ENCODE results near the gene NFATC2IP. TPM values are rescaled to one million over a fixed set of nuclear protein-coding genes. Genes with fewer than 3 reads are reported as not detected.

The NFATC2IP gene
- total and polyA plus RNA-seq, 2 of the 4 experiments (the other 2 are of a cell fraction), result 10.0 to 29.1 TPM

DNA sequence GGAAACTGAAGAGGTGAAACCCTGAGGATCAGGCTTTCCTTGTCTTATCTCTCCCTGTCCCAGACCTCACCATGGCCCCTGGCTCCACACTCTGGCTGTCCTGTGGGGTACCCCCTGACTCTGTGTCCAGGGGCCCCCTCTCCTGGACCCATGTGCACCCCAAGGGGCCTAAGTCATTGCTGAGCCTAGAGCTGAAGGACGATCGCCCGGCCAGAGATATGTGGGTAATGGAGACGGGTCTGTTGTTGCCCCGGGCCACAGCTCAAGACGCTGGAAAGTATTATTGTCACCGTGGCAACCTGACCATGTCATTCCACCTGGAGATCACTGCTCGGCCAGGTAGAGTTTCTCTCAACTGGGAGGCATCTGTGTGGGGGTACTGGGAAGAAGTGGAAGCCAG lies 17.6 kb upstream of the NFATC2IP start (continued):
- TF ChIP-seq, protein P1, sequence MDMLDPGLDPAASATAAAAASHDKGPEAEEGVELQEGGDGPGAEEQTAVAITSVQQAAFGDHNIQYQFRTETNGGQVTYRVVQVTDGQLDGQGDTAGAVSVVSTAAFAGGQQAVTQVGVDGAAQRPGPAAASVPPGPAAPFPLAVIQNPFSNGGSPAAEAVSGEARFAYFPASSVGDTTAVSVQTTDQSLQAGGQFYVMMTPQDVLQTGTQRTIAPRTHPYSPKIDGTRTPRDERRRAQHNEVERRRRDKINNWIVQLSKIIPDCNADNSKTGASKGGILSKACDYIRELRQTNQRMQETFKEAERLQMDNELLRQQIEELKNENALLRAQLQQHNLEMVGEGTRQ (IDR thresholded peaks at IDR 0.05; ENCODE audit: low read depth, low read length), result no peak
- TF ChIP-seq NFE2L2 (IDR thresholded peaks at IDR 0.05; ENCODE audit: low read depth, low read length), result no peak

GRCh38 chr16:28935346-28935745 lies 15.4 kb upstream of the NFATC2IP start:
- H4K8ac ChIP-seq (ENCODE audit: low read depth in 2 of 2, low read length in 2 of 2), result no peak overlapping the region
- no TSS peak for BruUV-seq (replicated peaks)
- WGBS, 2 experiments (ENCODE audit: extremely low coverage in 2 of 2, insufficient read length in 1 of 2), result no CpG with 5 or more reads among the region's 4 CpGs

More at GRCh38 chr16:28935346-28935745, 15.4 kb upstream of the NFATC2IP start:
- Histone ChIP-seq H3K56ac (ENCODE audit: extremely low read depth, insufficient read depth, low read length) (no peak overlapping the region), H2BK120ac (ENCODE audit: low read depth, low read length) (no peak overlapping the region), H3K4me1 (ENCODE audit: control insufficient read depth, insufficient read depth, low read length) (no peaks in the 10 kb centered on the region), H3K4ac (ENCODE audit: low read depth, low read length) (no peak overlapping the region), H4K5ac (ENCODE audit: low read depth, low read length) (no peak overlapping the region), H3K23ac (ENCODE audit: low read depth, low read length) (no peak overlapping the region), H2AK5ac (ENCODE audit: low read depth, low read length) (no peak overlapping the region), H3K14ac (replicated peaks; ENCODE audit: low read depth, low read length) (no peak overlapping the region), H4K91ac (ENCODE audit: insufficient read depth, low read depth, low read length) (no peak overlapping the region), H3K36me3 (ENCODE audit: control insufficient read depth, insufficient read depth, low read length) (no peaks in the 10 kb centered on the region), H3K27me3 (ENCODE audit: control insufficient read depth, insufficient read depth, low read length) (peaks cover 7% of the 10 kb centered on the region; the same call in 1 of the 2 replicates), H2AFZ (replicated peaks; ENCODE audit: low read length, poor library complexity) (no peak overlapping the region), H2AK9ac (replicated peaks; ENCODE audit: low read depth, low read length, poor library complexity) (no peak overlapping the region), H4K20me1 (ENCODE audit: insufficient read depth, low read length) (no peaks in the 10 kb centered on the region), H3K4me3 (ENCODE audit: insufficient read depth, low read depth, low read length) (no peak overlapping the region), H3K18ac (ENCODE audit: low read depth, low read length) (no peak overlapping the region), H2BK5ac (ENCODE audit: low read depth, low read length, poor library complexity, severe bottlenecking) (no peak overlapping the region), H2BK15ac (ENCODE audit: low read depth, low read length) (no peak overlapping the region), H3K79me1 (ENCODE audit: low read depth in 1 of 2, low read length in 2 of 2) (no peaks in the 10 kb centered on the region), H3K4me2 (ENCODE audit: low read depth, low read length) (no peak overlapping the region), H3K9me1 (ENCODE audit: insufficient read depth, low read length) (no peaks in the 10 kb centered on the region), H3K9ac (ENCODE audit: low read depth, low read length) (no peak overlapping the region), H3K27ac (ENCODE audit: insufficient read depth, low read length) (no peak overlapping the region), H3K9me3 (ENCODE audit: control insufficient read depth, insufficient read depth, low read length) (no peaks in the 10 kb centered on the region), H2BK20ac (ENCODE audit: low read depth, low read length) (no peak overlapping the region)
- intact Hi-C loops (cut with micrococcal nuclease) (no loop called here), dilution Hi-C loops (cut with HindIII; ENCODE audit: low sequenced_read_pairs, unreplicated experiment) (no loop called here), in situ Hi-C loops (cut with MboI; ENCODE audit: low sequenced_read_pairs) (no loop called here)
- ATAC-seq (ENCODE audit: low read depth) (no peak), DNase-seq (no peak)
- POLR2A ChIA-PET (ENCODE audit: unreplicated experiment), result no interaction called here
- CTCF ChIA-PET, result interaction anchor here (1.8 kb wide), 1 partner anchor 10 kb away, joined by 6 read pairs; no protein-coding TSS in a partner anchor
- TF ChIP-seq NFE2L2 (IDR thresholded peaks at IDR 0.05; ENCODE audit: low read depth, low read length), result no peak
- no peak for TF ChIP-seq CEBPB (IDR thresholded peaks at IDR 0.05; ENCODE audit: low read depth, low read length)
- TF ChIP-seq MAFK (IDR thresholded peaks at IDR 0.05; ENCODE audit: low read depth, low read length), result no peak
- no peak for TF ChIP-seq CHD1 (IDR thresholded peaks at IDR 0.05; ENCODE audit: low read depth, low read length)
- no peak for TF ChIP-seq BHLHE40 (IDR thresholded peaks at IDR 0.05; ENCODE audit: low read depth, low read length)
- no peak for TF ChIP-seq MAZ (IDR thresholded peaks at IDR 0.05; ENCODE audit: borderline replicate concordance, low read depth, low read length)
- TF ChIP-seq RCOR1 (IDR thresholded peaks at IDR 0.05; ENCODE audit: insufficient replicate concordance, low read length), result no peak
- TF ChIP-seq CTCF (conservative IDR thresholded peaks at IDR 0.05; ENCODE audit: low read depth, low read length), result no peak
- TF ChIP-seq SMC3 (IDR thresholded peaks at IDR 0.05; ENCODE audit: low read depth, low read length), result no peak
